MCF 10A (cell line): ENCODE measurements around the gene CYBA. TPM values are rescaled to one million over a fixed set of nuclear protein-coding genes. Genes with fewer than 3 reads are reported as not detected.

Experiments
- BruUV-seq: library from RNA; stranded (reverse); fragments of 400-500 nt; replicated peaks from 2 replicates; lab custom pipeline; 2021; lab: Mats Ljungman, UMichigan
- CTCF ChIA-PET: fragments of 300-600 bp; sonication (Branson Sonifier 250); formaldehyde crosslinking; extraction: SDS; loops from one replicate; lab custom pipeline; 2021; ENCODE audit warnings: antibody characterized with exemption, inconsistent platforms; lab: Yijun Ruan, JAX
- POLR2A ChIA-PET: fragments of 300-600, 350-650 bp; sonication (Branson Sonifier 250); formaldehyde crosslinking; extraction: SDS; loops from one replicate; lab custom pipeline; 2020; ENCODE audit warnings: antibody characterized with exemption, inconsistent platforms; lab: Yijun Ruan, JAX
- DNase-seq: peaks from one replicate; pipeline ENCODE4 v3.0.0-alpha.2; 2018; ENCODE audit not compliant: unreplicated experiment
- H3K27ac Mint-ChIP-seq: one replicate; pipeline ENCODE4 v1.8.0; 2022; ENCODE audit warnings: mild to moderate bottlenecking, low read depth, mixed read lengths; ENCODE audit not compliant: unreplicated experiment
- H3K27me3 Mint-ChIP-seq: one replicate; pipeline ENCODE4 v1.8.0; 2022; ENCODE audit warnings: mixed read lengths; ENCODE audit not compliant: insufficient read depth, unreplicated experiment
- H3K36me3 Mint-ChIP-seq: one replicate; pipeline ENCODE4 v1.8.0; 2022; ENCODE audit warnings: mild to moderate bottlenecking, moderate library complexity, mixed read lengths; ENCODE audit not compliant: insufficient read depth, unreplicated experiment
- H3K4me1 Mint-ChIP-seq: one replicate; pipeline ENCODE4 v1.8.0; 2022; ENCODE audit warnings: mixed read lengths; ENCODE audit not compliant: insufficient read depth, unreplicated experiment
- H3K4me3 Mint-ChIP-seq: one replicate; pipeline ENCODE4 v1.8.0; 2022; ENCODE audit warnings: mild to moderate bottlenecking, moderate library complexity, mixed read lengths; ENCODE audit not compliant: unreplicated experiment
- H3K9me3 Mint-ChIP-seq: one replicate; pipeline ENCODE4 v1.8.0; 2022; ENCODE audit warnings: mixed read lengths; ENCODE audit not compliant: unreplicated experiment
- CTCF ChIP-seq: fragments of 200-600 bp; IDR thresholded peaks from one replicate; pipeline ENCODE4 v1.8.0; 2022; ENCODE audit warnings: antibody characterized with exemption, mild to moderate bottlenecking; ENCODE audit not compliant: unreplicated experiment
- intact Hi-C: fragments of 100-400 bp; cut with micrococcal nuclease; formaldehyde crosslinking; loops from 2 replicates; pipeline ENCODE4 v1.14.1; 2022
- total RNA-seq: library from RNA; stranded (reverse); gene quantifications from 2 replicates; pipeline ENCODE4 v1.2.3, GENCODE V29; 2022

Gene CYBA
- total RNA-seq, 1 experiment from 2014 or later, result 0.84 TPM

- Mint-ChIP-seq H3K27ac (no peak overlapping the region), H3K9me3 (no peaks in the 10 kb centered on the region), H3K27me3 (no peaks in the 10 kb centered on the region), H3K4me3 (no peak overlapping the region), H3K36me3 (peaks cover 76% of the 10 kb centered on the region), H3K4me1 (no peaks in the 10 kb centered on the region)
- BruUV-seq, result no TSS peak
- intact Hi-C loops, result no loop called here
- peak; percentile 0 for DNase-seq
- ChIA-PET POLR2A (no interaction called here), CTCF (interaction anchor here (0.5 kb wide), 1 partner anchor 30 kb away, joined by 3 read pairs; no protein-coding TSS in a partner anchor)
- no peak for TF ChIP-seq CTCF
These were observed 50.9 kb downstream of the CYBA start for GRCh38 chr16:88599825-88600538.

DNA sequence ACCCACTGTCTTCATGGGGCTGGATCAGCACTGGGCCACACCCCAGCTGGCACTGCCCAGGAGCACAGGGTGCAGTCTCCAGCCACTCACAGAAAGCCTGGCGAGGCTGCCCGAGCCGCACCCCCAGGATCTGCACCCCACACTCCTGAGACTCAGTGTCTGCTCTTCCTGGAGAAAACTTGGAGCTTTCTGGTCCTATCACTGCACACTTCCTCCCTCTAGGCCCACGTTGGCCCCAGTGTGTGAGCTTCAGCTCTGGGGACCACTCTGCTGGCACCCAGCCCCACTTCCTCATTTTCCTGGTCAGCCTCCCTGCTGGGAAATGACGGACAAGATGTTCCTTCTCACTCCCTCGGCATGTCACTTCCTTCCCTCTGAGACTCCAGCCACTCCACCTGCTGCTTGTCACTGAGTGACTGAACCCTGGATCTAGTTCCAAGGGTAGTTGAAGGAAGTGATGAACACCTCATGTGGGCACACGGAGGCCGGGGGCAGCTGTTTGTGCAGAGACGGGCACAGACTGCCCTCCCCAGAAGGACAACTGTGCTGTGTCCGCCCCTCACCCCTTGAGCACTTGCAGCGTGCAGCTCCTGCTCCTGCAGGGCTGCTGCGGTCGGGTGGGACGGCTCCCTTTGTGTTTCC lies 51.6 kb downstream of the CYBA start:
- POLR2A ChIA-PET, result no interaction called here
- no peaks in the 10 kb centered on the region for H3K9me3 Mint-ChIP-seq

GRCh38 chr16:88597856-88598491 lies 52.9 kb downstream of the CYBA start:
- peaks cover 69% of the 10 kb centered on the region for H3K36me3 Mint-ChIP-seq
- intact Hi-C loops, result no loop called here
- no TSS peak for BruUV-seq

More for the DNA sequence above, 51.6 kb downstream of the CYBA start:
- no peak overlapping the region for H3K27ac Mint-ChIP-seq
- intact Hi-C loops, result no loop called here
- BruUV-seq, result no TSS peak
- DNase-seq, result no peak
- H3K4me3 Mint-ChIP-seq, result no peak overlapping the region
- no peaks in the 10 kb centered on the region for H3K27me3 Mint-ChIP-seq
- no peaks in the 10 kb centered on the region for H3K4me1 Mint-ChIP-seq
- CTCF ChIA-PET, result interaction anchor here (0.5 kb wide), 1 partner anchor 29 kb away, joined by 3 read pairs; no protein-coding TSS in a partner anchor
- peaks cover 70% of the 10 kb centered on the region for H3K36me3 Mint-ChIP-seq
- TF ChIP-seq CTCF, result no peak

More at GRCh38 chr16:88597856-88598491, 52.9 kb downstream of the CYBA start:
- DNase-seq, result no peak
- Mint-ChIP-seq H3K27me3 (no peaks in the 10 kb centered on the region), H3K27ac (no peak overlapping the region), H3K9me3 (no peaks in the 10 kb centered on the region), H3K4me1 (no peaks in the 10 kb centered on the region), H3K4me3 (no peak overlapping the region)
- no peak for TF ChIP-seq CTCF
- ChIA-PET CTCF (interaction anchor here (0.5 kb wide), 1 partner anchor 569 kb away, joined by 4 read pairs; no protein-coding TSS in a partner anchor), POLR2A (interaction anchor here (0.7 kb wide), 1 partner anchor 183 kb away, joined by 4 read pairs; no protein-coding TSS in a partner anchor)
